NB4 (cell line): ENCODE results near the gene MACROD2.

Source experiments
- DNase-seq: peaks from one replicate; pipeline ENCODE4 v3.0.0; 2010; ENCODE audit warnings: low read depth
- H3K4me3 ChIP-seq: one replicate; pipeline ENCODE4 v1.5.1; 2011; ENCODE audit warnings: mild to moderate bottlenecking, low read depth, low read length, moderate library complexity
- CTCF ChIP-seq: IDR thresholded peaks from one replicate; pipeline ENCODE4 v1.5.1; 2012; ENCODE audit warnings: low read depth, low read length
- MYC ChIP-seq: IDR thresholded peaks from 2 replicates; pipeline ENCODE4 v1.6.1; 2011; ENCODE audit warnings: low read depth, low read length
- POLR2A ChIP-seq: IDR thresholded peaks from 2 replicates; pipeline ENCODE4 v1.6.1; 2011; ENCODE audit warnings: mild to moderate bottlenecking; ENCODE audit not compliant: insufficient read length; ENCODE audit errors: extremely low read depth
- TF ChIP-seq, protein P1 (sequence below): IDR thresholded peaks from 2 replicates; pipeline ENCODE4 v1.6.1; 2011; ENCODE audit warnings: low read depth, low read length

MACROD2 gene

DNA sequence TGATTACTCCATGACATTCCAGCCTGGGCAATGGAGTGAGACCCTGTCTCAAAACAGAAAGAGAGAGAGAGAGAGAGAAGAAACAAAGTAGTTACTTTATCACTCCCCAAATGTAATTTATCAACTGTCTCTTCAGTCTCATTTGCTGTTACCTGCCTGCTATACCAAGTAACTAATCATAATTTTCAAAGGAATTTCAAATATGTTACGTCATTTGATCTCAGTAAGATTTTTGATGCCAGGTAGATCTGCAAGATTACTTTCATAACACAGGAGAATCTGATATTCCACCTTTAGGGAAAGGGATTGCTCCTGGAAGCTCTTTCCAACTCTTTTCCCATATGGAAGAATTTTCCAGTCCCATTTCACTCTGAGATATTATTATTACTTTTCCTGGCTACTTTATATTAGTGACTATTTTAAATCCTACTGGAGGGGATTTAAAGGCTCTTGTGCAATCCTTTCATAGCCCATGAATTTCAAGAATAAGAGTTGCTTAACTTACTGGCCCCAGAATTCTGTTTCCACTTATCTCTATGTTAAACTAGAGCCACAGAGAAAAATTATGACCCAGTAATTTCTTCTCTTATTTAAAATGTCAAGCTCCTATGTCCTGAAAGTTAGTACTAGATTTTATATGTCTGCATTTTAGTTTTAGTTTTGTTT lies 732.3 kb downstream of the MACROD2 start:
- TF ChIP-seq, protein P1, sequence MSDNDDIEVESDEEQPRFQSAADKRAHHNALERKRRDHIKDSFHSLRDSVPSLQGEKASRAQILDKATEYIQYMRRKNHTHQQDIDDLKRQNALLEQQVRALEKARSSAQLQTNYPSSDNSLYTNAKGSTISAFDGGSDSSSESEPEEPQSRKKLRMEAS = no peak
- TF ChIP-seq POLR2A (no peak), CTCF (no peak), MYC (no peak)
- no peak for DNase-seq
- H3K4me3 ChIP-seq = no peak overlapping the region

GRCh38 chr20:14729390-14729789 lies 734.1 kb downstream of the MACROD2 start:
- no peak for DNase-seq
- no peak for TF ChIP-seq MYC
- no peak for TF ChIP-seq CTCF
- no peak for TF ChIP-seq POLR2A
- TF ChIP-seq, protein P1 = no peak
- no peak overlapping the region for H3K4me3 ChIP-seq

- TF ChIP-seq CTCF (no peak), POLR2A (no peak), MYC (no peak)
- TF ChIP-seq, protein P1 = no peak
- DNase-seq = no peak
- no peak overlapping the region for H3K4me3 ChIP-seq
These were observed 737.0 kb downstream of the MACROD2 start for GRCh38 chr20:14732343-14732742.

GRCh38 chr20:14732996-14733395 lies 737.7 kb downstream of the MACROD2 start:
- no peak for DNase-seq
- no peak overlapping the region for H3K4me3 ChIP-seq
- TF ChIP-seq MYC (no peak), POLR2A (no peak)
- TF ChIP-seq, protein P1 = no peak

- H3K4me3 ChIP-seq = no peak overlapping the region
- no peak for DNase-seq
- TF ChIP-seq MYC (no peak), POLR2A (no peak)
- TF ChIP-seq, protein P1 = no peak
These were observed 745.1 kb downstream of the MACROD2 start for GRCh38 chr20:14740380-14740779.

DNA sequence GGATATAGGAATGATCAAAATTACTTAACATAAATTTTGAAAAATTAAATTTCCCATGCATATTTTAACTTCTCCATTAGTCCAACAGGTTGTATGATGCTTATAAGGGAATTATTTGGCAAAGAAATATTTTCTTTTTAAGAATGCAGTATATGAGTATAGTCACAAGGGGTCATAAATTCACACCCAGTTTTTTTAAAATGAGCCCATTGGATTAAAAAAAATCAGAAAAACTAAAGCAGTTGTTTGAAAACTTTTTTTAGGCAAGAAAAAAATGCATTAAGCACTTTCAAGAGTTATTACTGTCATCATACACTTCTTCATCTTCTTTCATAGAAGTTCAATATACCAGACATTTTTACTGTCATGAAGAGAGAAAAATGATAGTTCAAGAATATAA lies 746.3 kb downstream of the MACROD2 start:
- TF ChIP-seq CTCF = no peak
- TF ChIP-seq MYC = no peak
- TF ChIP-seq POLR2A = no peak

DNA sequence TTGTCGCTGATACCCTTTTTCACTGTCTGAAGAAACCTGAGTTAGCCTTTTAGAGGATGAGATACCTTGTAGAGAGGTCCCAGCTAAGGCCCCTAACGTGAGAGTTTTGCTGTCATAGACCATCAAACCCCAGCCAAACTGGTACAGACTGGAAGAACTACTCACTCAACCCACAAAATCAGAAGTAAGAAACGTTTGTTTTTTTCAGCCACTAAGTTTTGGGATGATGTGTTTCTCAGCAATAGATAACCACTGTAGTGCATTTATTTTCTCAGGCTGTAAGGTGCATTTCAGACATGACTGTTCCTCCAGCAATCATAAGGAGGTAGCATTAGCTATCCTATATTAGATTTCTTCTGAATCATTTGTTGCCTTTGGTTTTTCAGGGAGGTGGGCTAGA lies 749.4 kb downstream of the MACROD2 start:
- no peak for DNase-seq
- H3K4me3 ChIP-seq = no peak overlapping the region
- TF ChIP-seq, protein P1 = no peak
- TF ChIP-seq POLR2A = no peak
- no peak for TF ChIP-seq CTCF
- TF ChIP-seq MYC = no peak

More for the DNA sequence above, 746.3 kb downstream of the MACROD2 start:
- DNase-seq = no peak
- no peak overlapping the region for H3K4me3 ChIP-seq
